ELF-1 (cell line): Measurements from ENCODE around the gene HSPA12A.
A peak's percentile ranks its signal among the peaks of the same experiment; 100 is the strongest.

Experiments
- DNase-seq: peaks from one replicate; pipeline ENCODE4 v3.0.0-alpha.2; 2016; ENCODE audit warnings: low read depth, low spot score

HSPA12A gene

GRCh38 chr10:116771101-116771958 is 29.0 kb upstream of the HSPA12A start:
- DNase-seq, result no peak

- DNase-seq, result no peak
These were observed 27.9 kb upstream of the HSPA12A start for GRCh38 chr10:116770281-116770680.

- peak; percentile 16 for DNase-seq
These were observed 27.4 kb upstream of the HSPA12A start for GRCh38 chr10:116769791-116770190.

GRCh38 chr10:116769368-116769767 is 27.0 kb upstream of the HSPA12A start:
- DNase-seq, result no peak

- DNase-seq, result no peak
These were observed 26.4 kb upstream of the HSPA12A start for GRCh38 chr10:116768786-116769185.

GRCh38 chr10:116766837-116767634 is 24.7 kb upstream of the HSPA12A start:
- DNase-seq, result peak; percentile 42

GRCh38 chr10:116766241-116766827 is 24.0 kb upstream of the HSPA12A start:
- DNase-seq, result no peak

GRCh38 chr10:116765648-116766081 is 23.3 kb upstream of the HSPA12A start:
- no peak for DNase-seq

- no peak for DNase-seq
These were observed 22.6 kb upstream of the HSPA12A start for GRCh38 chr10:116764979-116765378.

- no peak for DNase-seq
These were observed 21.1 kb upstream of the HSPA12A start for GRCh38 chr10:116763440-116763839.

GRCh38 chr10:116761883-116762282 is 19.5 kb upstream of the HSPA12A start:
- DNase-seq, result no peak

- DNase-seq, result no peak
These were observed 18.6 kb upstream of the HSPA12A start for GRCh38 chr10:116760919-116761318.

GRCh38 chr10:116757246-116757645 is 14.9 kb upstream of the HSPA12A start:
- DNase-seq, result no peak

GRCh38 chr10:116756277-116756676 is 13.9 kb upstream of the HSPA12A start:
- no peak for DNase-seq

- no peak for DNase-seq
These were observed 11.4 kb upstream of the HSPA12A start for GRCh38 chr10:116753759-116754158.

- no peak for DNase-seq
These were observed 10.8 kb upstream of the HSPA12A start for GRCh38 chr10:116752969-116753665.

- DNase-seq, result no peak
These were observed 10.2 kb upstream of the HSPA12A start for GRCh38 chr10:116752563-116752962.

GRCh38 chr10:116748471-116748870 is 6.1 kb upstream of the HSPA12A start:
- DNase-seq, result no peak

- no peak for DNase-seq
These were observed 5.7 kb upstream of the HSPA12A start for GRCh38 chr10:116748041-116748440.

GRCh38 chr10:116747325-116747724 is 5.0 kb upstream of the HSPA12A start:
- no peak for DNase-seq

- no peak for DNase-seq
These were observed 2.5 kb upstream of the HSPA12A start for GRCh38 chr10:116744885-116745284.
